Astrocyte (in vitro differentiated cells and primary cell): ENCODE data around the gene FBXW12. TPM values are rescaled to one million over a fixed set of nuclear protein-coding genes. Genes with fewer than 3 reads are reported as not detected.

Experiments used
- DNase-seq: peaks from one replicate; pipeline ENCODE4 v3.0.0-alpha.2; 2010; ENCODE audit warnings: low read depth
- FAIRE-seq: peaks from 2 replicates; lab custom pipeline; 2011; peaks lifted over from hg19 to GRCh38; lab: Jason Lieb, UNC
- H2AFZ ChIP-seq: 2 replicates; pipeline ENCODE4 v1.6.0; 2012; ENCODE audit warnings: low read depth, low read length, inconsistent platforms
- H3K27ac ChIP-seq: 2 replicates; pipeline ENCODE4 v1.5.1; 2011; ENCODE audit warnings: low read depth, low read length, inconsistent platforms
- H3K27me3 ChIP-seq: 2 replicates; pipeline ENCODE4 v1.6.0; 2011; ENCODE audit warnings: low read length, inconsistent platforms; ENCODE audit not compliant: insufficient read depth
- H3K36me3 ChIP-seq: 2 replicates; pipeline ENCODE4 v1.5.1; 2011; ENCODE audit warnings: low read length, inconsistent platforms; ENCODE audit not compliant: insufficient read depth
- H3K4me1 ChIP-seq: 2 replicates; pipeline ENCODE4 v1.5.1; 2011; ENCODE audit warnings: low read length, inconsistent platforms; ENCODE audit not compliant: insufficient read depth
- H3K4me2 ChIP-seq: 2 replicates; pipeline ENCODE4 v1.6.0; 2012; ENCODE audit warnings: low read length, inconsistent platforms
- H3K4me3 ChIP-seq: 2 replicates; pipeline ENCODE4 v1.5.1; 2011; ENCODE audit warnings: low read depth, mild to moderate bottlenecking, low read length, inconsistent platforms; ENCODE audit not compliant: insufficient read depth
- H3K79me2 ChIP-seq: 2 replicates; pipeline ENCODE4 v1.6.0; 2012; ENCODE audit warnings: mild to moderate bottlenecking, low read length, inconsistent platforms; ENCODE audit not compliant: insufficient read depth
- H3K9ac ChIP-seq: 2 replicates; pipeline ENCODE4 v1.6.0; 2012; ENCODE audit warnings: mild to moderate bottlenecking, low read length, inconsistent platforms
- H3K9me3 ChIP-seq: 2 replicates; pipeline ENCODE4 v1.5.1; 2012; ENCODE audit warnings: low read depth, mild to moderate bottlenecking, low read length, inconsistent platforms; ENCODE audit not compliant: insufficient read depth
- H4K20me1 ChIP-seq: 2 replicates; pipeline ENCODE4 v1.6.0; 2012; ENCODE audit warnings: low read length, inconsistent platforms; ENCODE audit not compliant: insufficient read depth
- H3K27ac Mint-ChIP-seq: one replicate; pipeline ENCODE4 v1.8.0; 2021; ENCODE audit warnings: mild to moderate bottlenecking, mixed read lengths; ENCODE audit not compliant: unreplicated experiment
- H3K27me3 Mint-ChIP-seq: one replicate; pipeline ENCODE4 v1.8.0; 2021; ENCODE audit warnings: low read depth, mixed read lengths; ENCODE audit not compliant: unreplicated experiment
- H3K36me3 Mint-ChIP-seq: one replicate; pipeline ENCODE4 v1.8.0; 2021; ENCODE audit warnings: low read depth, mixed read lengths; ENCODE audit not compliant: unreplicated experiment
- H3K4me1 Mint-ChIP-seq: one replicate; pipeline ENCODE4 v1.8.0; 2021; ENCODE audit warnings: low read depth, mixed read lengths; ENCODE audit not compliant: unreplicated experiment
- H3K4me3 Mint-ChIP-seq: one replicate; pipeline ENCODE4 v1.8.0; 2021; ENCODE audit warnings: mild to moderate bottlenecking, moderate library complexity, mixed read lengths; ENCODE audit not compliant: unreplicated experiment
- H3K9me3 Mint-ChIP-seq: one replicate; pipeline ENCODE4 v1.8.0; 2021; ENCODE audit warnings: mild to moderate bottlenecking, mixed read lengths; ENCODE audit not compliant: unreplicated experiment
- EZH2 ChIP-seq: IDR thresholded peaks from 2 replicates; pipeline ENCODE4 v1.6.1; 2012; ENCODE audit warnings: mild to moderate bottlenecking, low read length, inconsistent platforms; ENCODE audit not compliant: insufficient read depth
- total RNA-seq: library from RNA; stranded (reverse); gene quantifications from 2 replicates; pipeline ENCODE4 v1.2.1, GENCODE V29; 2021
- TF ChIP-seq, protein P1 (sequence below): IDR thresholded peaks from 2 replicates; pipeline ENCODE4 v1.5.1; 2011; ENCODE audit warnings: low read depth, mild to moderate bottlenecking, inconsistent platforms, low read length, moderate library complexity; ENCODE audit not compliant: insufficient read depth

The FBXW12 gene
- total RNA-seq, 1 donor from 2014 or later = not detected

DNA sequence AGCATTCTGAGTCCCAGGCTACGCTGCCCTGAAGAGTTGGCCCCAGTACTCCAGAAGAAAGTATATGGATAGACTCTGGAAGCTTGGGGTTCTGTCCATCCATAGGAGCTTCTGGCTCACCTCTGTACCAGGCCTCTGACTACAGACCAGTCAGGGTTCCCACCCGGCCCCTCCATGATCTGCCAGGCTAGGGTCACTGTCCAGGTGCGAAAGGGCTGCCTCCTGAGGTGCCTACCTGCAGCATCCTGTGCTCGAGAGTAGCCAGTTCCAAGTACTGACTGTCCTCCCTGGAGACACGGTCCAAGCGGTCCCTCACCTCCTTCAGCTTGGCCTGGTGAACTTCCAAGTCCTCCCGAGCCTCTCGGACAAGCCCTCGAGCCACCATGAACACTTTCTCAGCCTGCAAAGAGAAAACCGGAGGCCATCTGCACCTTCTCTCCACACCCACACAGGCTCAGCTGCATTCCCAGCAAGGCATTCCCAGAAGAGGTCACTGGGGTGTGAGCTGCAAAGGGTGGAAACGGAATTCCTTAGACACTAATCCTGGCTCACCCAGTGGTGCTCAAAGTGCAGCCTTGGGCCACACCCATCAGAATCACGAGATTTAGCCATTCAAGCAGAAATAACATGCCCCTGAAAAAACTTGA is 61.6 kb downstream of the FBXW12 start:
- Histone ChIP-seq H3K4me1 (peaks cover 28% of the 10 kb centered on the region), H3K4me2 (peak overlapping the region; percentile 53), H3K79me2 (peaks cover under 1% of the 10 kb centered on the region), H3K36me3 (peaks cover 7% of the 10 kb centered on the region), H3K9ac (no peak overlapping the region), H3K27me3 (no peaks in the 10 kb centered on the region), H3K27ac (no peak overlapping the region), H4K20me1 (peaks cover 4% of the 10 kb centered on the region), H2AFZ (no peak overlapping the region), H3K4me3 (no peak overlapping the region), H3K9me3 (no peaks in the 10 kb centered on the region)
- Mint-ChIP-seq H3K27me3 (no peaks in the 10 kb centered on the region), H3K36me3 (peaks cover 6% of the 10 kb centered on the region), H3K4me1 (peaks cover 26% of the 10 kb centered on the region), H3K4me3 (no peak overlapping the region), H3K9me3 (no peaks in the 10 kb centered on the region), H3K27ac (peak overlapping the region; percentile 68)
- no peak for FAIRE-seq
- TF ChIP-seq, protein P1, sequence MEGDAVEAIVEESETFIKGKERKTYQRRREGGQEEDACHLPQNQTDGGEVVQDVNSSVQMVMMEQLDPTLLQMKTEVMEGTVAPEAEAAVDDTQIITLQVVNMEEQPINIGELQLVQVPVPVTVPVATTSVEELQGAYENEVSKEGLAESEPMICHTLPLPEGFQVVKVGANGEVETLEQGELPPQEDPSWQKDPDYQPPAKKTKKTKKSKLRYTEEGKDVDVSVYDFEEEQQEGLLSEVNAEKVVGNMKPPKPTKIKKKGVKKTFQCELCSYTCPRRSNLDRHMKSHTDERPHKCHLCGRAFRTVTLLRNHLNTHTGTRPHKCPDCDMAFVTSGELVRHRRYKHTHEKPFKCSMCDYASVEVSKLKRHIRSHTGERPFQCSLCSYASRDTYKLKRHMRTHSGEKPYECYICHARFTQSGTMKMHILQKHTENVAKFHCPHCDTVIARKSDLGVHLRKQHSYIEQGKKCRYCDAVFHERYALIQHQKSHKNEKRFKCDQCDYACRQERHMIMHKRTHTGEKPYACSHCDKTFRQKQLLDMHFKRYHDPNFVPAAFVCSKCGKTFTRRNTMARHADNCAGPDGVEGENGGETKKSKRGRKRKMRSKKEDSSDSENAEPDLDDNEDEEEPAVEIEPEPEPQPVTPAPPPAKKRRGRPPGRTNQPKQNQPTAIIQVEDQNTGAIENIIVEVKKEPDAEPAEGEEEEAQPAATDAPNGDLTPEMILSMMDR = no peak
- TF ChIP-seq EZH2 = no peak
- DNase-seq = peak; percentile 81

DNA sequence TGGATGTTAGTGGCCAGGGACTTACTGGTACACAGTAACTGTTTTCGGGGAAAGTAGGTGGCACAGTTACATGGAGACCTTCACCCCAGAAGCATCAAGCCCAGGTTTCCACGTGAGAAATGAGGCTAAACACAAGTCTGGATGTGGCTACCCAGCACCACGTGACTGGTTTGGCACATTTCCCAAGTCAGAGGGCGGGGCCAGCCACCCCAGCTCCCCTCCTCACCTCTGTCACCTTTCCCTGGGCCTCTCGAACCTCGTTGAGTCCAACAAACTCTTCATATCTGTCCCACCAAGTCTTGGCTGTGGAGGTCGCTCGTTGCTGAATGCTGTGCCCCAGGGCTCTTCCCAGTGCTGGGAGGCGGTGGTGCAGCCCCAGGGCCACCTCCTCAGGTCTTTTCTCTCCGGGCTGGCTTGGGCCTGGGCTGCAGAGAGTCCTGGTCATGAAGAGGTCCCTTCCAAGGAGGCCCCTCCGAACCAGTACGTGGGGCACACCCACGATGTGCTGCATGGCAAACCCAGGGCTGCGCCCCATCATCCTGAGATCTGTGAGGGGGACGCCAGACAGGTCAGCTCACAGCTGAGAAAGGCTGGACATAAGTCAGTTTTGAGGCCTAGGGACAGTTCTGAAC is 62.7 kb downstream of the FBXW12 start:
- Histone ChIP-seq H3K9ac (peak overlapping the region; percentile 12), H3K79me2 (peaks cover 4% of the 10 kb centered on the region), H3K4me3 (no peak overlapping the region), H4K20me1 (peaks cover 4% of the 10 kb centered on the region), H3K4me2 (no peak overlapping the region), H3K4me1 (peaks cover 26% of the 10 kb centered on the region), H3K36me3 (peaks cover 7% of the 10 kb centered on the region), H3K27ac (no peak overlapping the region), H3K27me3 (no peaks in the 10 kb centered on the region), H3K9me3 (no peaks in the 10 kb centered on the region), H2AFZ (no peak overlapping the region)
- H3K27ac Mint-ChIP-seq = no peak overlapping the region
- peaks cover 6% of the 10 kb centered on the region for H3K36me3 Mint-ChIP-seq
- peaks cover 30% of the 10 kb centered on the region for H3K4me1 Mint-ChIP-seq
- H3K27me3 Mint-ChIP-seq = no peaks in the 10 kb centered on the region
- H3K9me3 Mint-ChIP-seq = no peaks in the 10 kb centered on the region
- FAIRE-seq (no peak), DNase-seq (no peak)
- H3K4me3 Mint-ChIP-seq = no peak overlapping the region
- TF ChIP-seq, protein P1 = no peak
- no peak for TF ChIP-seq EZH2

DNA sequence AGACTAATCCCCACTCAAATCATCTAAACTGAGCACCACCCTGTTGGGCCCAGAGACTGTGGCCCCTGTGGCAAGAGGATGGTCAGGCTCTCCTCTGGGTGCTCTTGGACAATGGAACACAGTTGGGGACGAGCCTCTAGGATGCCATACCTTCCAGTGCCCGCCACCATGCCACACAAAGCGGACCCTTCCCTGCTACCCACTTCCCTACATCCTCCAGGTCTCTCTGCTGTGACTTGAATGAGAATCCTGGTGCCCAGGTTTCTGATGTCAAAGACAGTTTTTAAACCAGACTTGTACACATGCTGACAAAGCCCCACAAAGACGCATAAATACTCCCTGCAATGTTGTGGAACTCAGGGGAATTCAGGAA is 63.2 kb downstream of the FBXW12 start:
- Histone ChIP-seq H2AFZ (no peak overlapping the region), H3K4me3 (no peak overlapping the region), H4K20me1 (peaks cover 4% of the 10 kb centered on the region), H3K4me1 (peaks cover 21% of the 10 kb centered on the region), H3K36me3 (peaks cover 7% of the 10 kb centered on the region), H3K27me3 (no peaks in the 10 kb centered on the region), H3K4me2 (no peak overlapping the region), H3K79me2 (peaks cover 9% of the 10 kb centered on the region), H3K9ac (no peak overlapping the region), H3K27ac (no peak overlapping the region), H3K9me3 (no peaks in the 10 kb centered on the region)
- H3K36me3 Mint-ChIP-seq = peaks cover 7% of the 10 kb centered on the region
- peaks cover 33% of the 10 kb centered on the region for H3K4me1 Mint-ChIP-seq
- no peak for DNase-seq
- no peaks in the 10 kb centered on the region for H3K27me3 Mint-ChIP-seq
- no peak for TF ChIP-seq EZH2
- TF ChIP-seq, protein P1 = no peak
- no peak overlapping the region for H3K27ac Mint-ChIP-seq
- H3K9me3 Mint-ChIP-seq = no peaks in the 10 kb centered on the region
- no peak for FAIRE-seq
- no peak overlapping the region for H3K4me3 Mint-ChIP-seq
